OCI-LY7 (cell line): ENCODE measurements around the gene RPL7L1.

ENCODE experiments used
- CTCF ChIP-seq: fragments of 200-600 bp; sonication (generic); conservative IDR thresholded peaks from 2 replicates; pipeline ENCODE4 v1.5.1; 2014; ENCODE audit warnings: mild to moderate bottlenecking, antibody characterized with exemption, low read length, moderate library complexity, mixed read lengths
- EZH2phosphoT487 ChIP-seq: fragments of 200-600 bp; sonication (generic); IDR thresholded peaks from 2 replicates; pipeline ENCODE4 v1.6.1; 2018; ENCODE audit warnings: low read depth, borderline replicate concordance, mild to moderate bottlenecking, mixed run types, antibody characterized with exemption, low read length, moderate library complexity, mixed read lengths

- TF ChIP-seq CTCF (no peak), EZH2phosphoT487 (no peak)
Observed at GRCh38 chr6:42929821-42930360, 50.5 kb downstream of the RPL7L1 start.
